ENCODE data around the gene IL20RA.

DNA sequence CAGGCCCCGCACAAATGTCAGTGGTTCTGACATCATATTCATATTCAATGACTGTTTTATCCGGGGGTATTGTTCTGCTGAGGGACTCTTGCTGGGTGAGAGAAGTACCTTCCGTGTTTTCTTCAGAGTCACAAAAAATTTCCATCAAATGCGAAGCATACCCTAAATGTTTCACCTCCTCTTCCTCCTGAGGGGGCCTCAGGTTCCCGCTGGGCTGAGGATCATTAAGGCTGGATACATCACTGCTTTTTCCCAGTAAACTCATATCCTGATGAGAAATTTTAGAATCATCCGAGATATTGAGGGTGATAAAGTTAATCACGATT lies 42.8 kb downstream of the IL20RA start:
- TF ChIP-seq, protein P1, sequence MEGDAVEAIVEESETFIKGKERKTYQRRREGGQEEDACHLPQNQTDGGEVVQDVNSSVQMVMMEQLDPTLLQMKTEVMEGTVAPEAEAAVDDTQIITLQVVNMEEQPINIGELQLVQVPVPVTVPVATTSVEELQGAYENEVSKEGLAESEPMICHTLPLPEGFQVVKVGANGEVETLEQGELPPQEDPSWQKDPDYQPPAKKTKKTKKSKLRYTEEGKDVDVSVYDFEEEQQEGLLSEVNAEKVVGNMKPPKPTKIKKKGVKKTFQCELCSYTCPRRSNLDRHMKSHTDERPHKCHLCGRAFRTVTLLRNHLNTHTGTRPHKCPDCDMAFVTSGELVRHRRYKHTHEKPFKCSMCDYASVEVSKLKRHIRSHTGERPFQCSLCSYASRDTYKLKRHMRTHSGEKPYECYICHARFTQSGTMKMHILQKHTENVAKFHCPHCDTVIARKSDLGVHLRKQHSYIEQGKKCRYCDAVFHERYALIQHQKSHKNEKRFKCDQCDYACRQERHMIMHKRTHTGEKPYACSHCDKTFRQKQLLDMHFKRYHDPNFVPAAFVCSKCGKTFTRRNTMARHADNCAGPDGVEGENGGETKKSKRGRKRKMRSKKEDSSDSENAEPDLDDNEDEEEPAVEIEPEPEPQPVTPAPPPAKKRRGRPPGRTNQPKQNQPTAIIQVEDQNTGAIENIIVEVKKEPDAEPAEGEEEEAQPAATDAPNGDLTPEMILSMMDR (IDR thresholded peaks at IDR 0.05), result no peak
- TF ChIP-seq POLR2A (IDR thresholded peaks at IDR 0.05), result no peak

All from thyroid gland (tissue), 4 donors.